Nephron (organoid): Measurements from ENCODE around the gene PGAM1.
"Not testable (repeated sequence)": the region's sequence is repeated elsewhere in the genome, so short reads cannot be mapped to it uniquely, and the experiment has no call there.

Experiments
- H3K27ac Mint-ChIP-seq, 3 experiments: 2 replicates each; pipeline ENCODE4 v1.8.0; 2020; ENCODE audit warnings: mixed read lengths in 3 of 3, mild to moderate bottlenecking in 2 of 3, moderate library complexity in 1 of 3
- H3K27me3 Mint-ChIP-seq: 2 replicates; pipeline ENCODE4 v1.8.0; 2021; ENCODE audit warnings: low read depth, mild to moderate bottlenecking, moderate library complexity, mixed read lengths
- H3K36me3 Mint-ChIP-seq: 2 replicates; pipeline ENCODE4 v1.8.0; 2020; ENCODE audit warnings: low read depth, mixed read lengths
- H3K4me1 Mint-ChIP-seq: 2 replicates; pipeline ENCODE4 v1.8.0; 2020; ENCODE audit warnings: mixed read lengths
- H3K4me3 Mint-ChIP-seq, 3 experiments: 2 replicates each; pipeline ENCODE4 v1.8.0; 2020; ENCODE audit warnings: mild to moderate bottlenecking in 3 of 3, mixed read lengths in 3 of 3, moderate library complexity in 2 of 3
- H3K9me3 Mint-ChIP-seq: 2 replicates; pipeline ENCODE4 v1.8.0; 2020; ENCODE audit warnings: mixed read lengths
- TF ChIP-seq, protein P1 (sequence below), 3 experiments: fragments of 200-600 bp; sonication (generic); IDR thresholded peaks; one replicate each; pipeline ENCODE4 v1.5.0; 2021; ENCODE audit warnings: antibody characterized with exemption in 3 of 3; ENCODE audit not compliant: unreplicated experiment in 3 of 3

PGAM1 gene

GRCh38 chr10:97411406-97411805, 14.6 kb upstream of the PGAM1 start:
- H3K27me3 Mint-ChIP-seq = no peaks in the 10 kb centered on the region
- no peak overlapping the region for H3K27ac Mint-ChIP-seq
- H3K9me3 Mint-ChIP-seq = no peaks in the 10 kb centered on the region
- no peak overlapping the region for H3K4me3 Mint-ChIP-seq
- no peaks in the 10 kb centered on the region for H3K36me3 Mint-ChIP-seq
- TF ChIP-seq, protein P1, sequence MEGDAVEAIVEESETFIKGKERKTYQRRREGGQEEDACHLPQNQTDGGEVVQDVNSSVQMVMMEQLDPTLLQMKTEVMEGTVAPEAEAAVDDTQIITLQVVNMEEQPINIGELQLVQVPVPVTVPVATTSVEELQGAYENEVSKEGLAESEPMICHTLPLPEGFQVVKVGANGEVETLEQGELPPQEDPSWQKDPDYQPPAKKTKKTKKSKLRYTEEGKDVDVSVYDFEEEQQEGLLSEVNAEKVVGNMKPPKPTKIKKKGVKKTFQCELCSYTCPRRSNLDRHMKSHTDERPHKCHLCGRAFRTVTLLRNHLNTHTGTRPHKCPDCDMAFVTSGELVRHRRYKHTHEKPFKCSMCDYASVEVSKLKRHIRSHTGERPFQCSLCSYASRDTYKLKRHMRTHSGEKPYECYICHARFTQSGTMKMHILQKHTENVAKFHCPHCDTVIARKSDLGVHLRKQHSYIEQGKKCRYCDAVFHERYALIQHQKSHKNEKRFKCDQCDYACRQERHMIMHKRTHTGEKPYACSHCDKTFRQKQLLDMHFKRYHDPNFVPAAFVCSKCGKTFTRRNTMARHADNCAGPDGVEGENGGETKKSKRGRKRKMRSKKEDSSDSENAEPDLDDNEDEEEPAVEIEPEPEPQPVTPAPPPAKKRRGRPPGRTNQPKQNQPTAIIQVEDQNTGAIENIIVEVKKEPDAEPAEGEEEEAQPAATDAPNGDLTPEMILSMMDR (IDR thresholded peaks at IDR 0.05; ENCODE audit: unreplicated experiment in 3 of 3) = no peak
- H3K4me1 Mint-ChIP-seq = no peaks in the 10 kb centered on the region

- Mint-ChIP-seq H3K4me1 (peaks cover 2% of the 10 kb centered on the region), H3K27ac (no peak overlapping the region), H3K4me3 (no peak overlapping the region), H3K27me3 (no peaks in the 10 kb centered on the region), H3K36me3 (no peaks in the 10 kb centered on the region), H3K9me3 (no peaks in the 10 kb centered on the region)
- TF ChIP-seq, protein P1 (IDR thresholded peaks at IDR 0.05; ENCODE audit: unreplicated experiment in 3 of 3) = no peak
Observed at GRCh38 chr10:97412891-97413304, 13.1 kb upstream of the PGAM1 start.

- Mint-ChIP-seq H3K27ac (peak overlapping the region in 2 of 3 experiments; percentile 20 to 95), H3K4me1 (peaks cover 18% of the 10 kb centered on the region), H3K27me3 (no peaks in the 10 kb centered on the region), H3K9me3 (no peaks in the 10 kb centered on the region), H3K36me3 (no peaks in the 10 kb centered on the region), H3K4me3 (no peak overlapping the region)
- TF ChIP-seq, protein P1 (IDR thresholded peaks at IDR 0.05; ENCODE audit: unreplicated experiment in 3 of 3) = no peak
Observed at GRCh38 chr10:97416565-97416964, 9.4 kb upstream of the PGAM1 start.

GRCh38 chr10:97423757-97424098, 2.3 kb upstream of the PGAM1 start:
- Mint-ChIP-seq H3K4me1 (peaks cover 32% of the 10 kb centered on the region), H3K4me3 (peak overlapping the region; percentile 63 to 93 (median 74)), H3K27ac (peak overlapping the region in 2 of 3 experiments; percentile 47 to 55)
- not testable (repeated sequence) for H3K9me3 Mint-ChIP-seq, H3K27me3 Mint-ChIP-seq, H3K36me3 Mint-ChIP-seq

DNA sequence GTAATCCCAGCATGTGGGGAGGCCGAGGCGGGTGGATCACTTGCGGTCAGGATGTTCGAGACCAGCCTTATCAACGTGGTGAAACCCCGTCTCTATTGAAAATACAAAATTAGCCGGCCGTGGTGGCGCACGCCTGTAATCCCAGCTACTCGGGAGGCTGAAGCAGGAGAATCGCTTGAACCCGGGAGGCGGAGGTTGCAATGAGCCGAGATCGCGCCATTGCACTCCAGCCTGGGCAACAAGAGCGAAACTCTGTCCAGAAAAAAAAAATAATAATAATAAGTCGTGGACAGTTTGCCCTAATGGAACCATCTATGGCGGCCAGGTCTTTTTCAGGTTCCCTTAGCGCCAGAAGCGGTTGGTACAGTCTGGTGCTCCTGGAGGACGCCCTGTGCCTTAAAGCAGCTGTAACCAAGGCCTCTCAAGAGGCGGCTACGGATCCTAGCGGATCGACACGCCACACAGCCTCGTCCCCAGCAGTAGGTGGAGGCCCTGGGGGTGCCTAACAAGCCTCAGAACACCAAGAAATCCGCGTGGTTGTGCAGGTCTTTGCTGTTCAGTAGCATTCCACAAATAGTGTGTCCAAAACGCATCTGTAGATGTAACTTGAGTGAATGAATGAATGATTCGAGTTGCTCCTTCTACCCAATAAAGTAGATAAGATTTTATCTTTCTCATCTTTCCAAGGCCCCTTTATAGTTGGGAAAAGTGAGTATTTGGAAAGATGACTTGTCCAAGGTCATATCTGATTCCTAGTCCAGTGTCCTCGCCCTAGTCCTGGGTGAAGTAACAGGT, 982 bp downstream of the PGAM1 start:
- peaks cover 24% of the 10 kb centered on the region for H3K4me1 Mint-ChIP-seq
- TF ChIP-seq, protein P1 (IDR thresholded peaks at IDR 0.05; ENCODE audit: unreplicated experiment in 3 of 3) = no peak
- H3K36me3 Mint-ChIP-seq = peaks cover 31% of the 10 kb centered on the region
- no peaks in the 10 kb centered on the region for H3K9me3 Mint-ChIP-seq
- no peaks in the 10 kb centered on the region for H3K27me3 Mint-ChIP-seq
- peak overlapping the region; percentile 93 to 94 (median 93) for H3K4me3 Mint-ChIP-seq
- H3K27ac Mint-ChIP-seq = peak overlapping the region; percentile 76 to 91 (median 89)

GRCh38 chr10:97427571-97428179, 1.7 kb downstream of the PGAM1 start:
- Mint-ChIP-seq H3K27me3 (no peaks in the 10 kb centered on the region), H3K9me3 (no peaks in the 10 kb centered on the region), H3K4me1 (peaks cover 24% of the 10 kb centered on the region), H3K27ac (peak overlapping the region; percentile 76 to 91 (median 89)), H3K36me3 (peaks cover 34% of the 10 kb centered on the region), H3K4me3 (peak overlapping the region; percentile 93 to 94 (median 93))
- TF ChIP-seq, protein P1 (IDR thresholded peaks at IDR 0.05; ENCODE audit: unreplicated experiment in 3 of 3) = no peak
